ENCODE data around the gene CKMT2. TPM values are rescaled to one million over a fixed set of nuclear protein-coding genes. Genes with fewer than 3 reads are reported as not detected.
A peak's percentile ranks its signal among the peaks of the same experiment; 100 is the strongest.

Gene CKMT2
- 0.51 and 0.56 TPM in 2 replicates for total RNA-seq

DNA sequence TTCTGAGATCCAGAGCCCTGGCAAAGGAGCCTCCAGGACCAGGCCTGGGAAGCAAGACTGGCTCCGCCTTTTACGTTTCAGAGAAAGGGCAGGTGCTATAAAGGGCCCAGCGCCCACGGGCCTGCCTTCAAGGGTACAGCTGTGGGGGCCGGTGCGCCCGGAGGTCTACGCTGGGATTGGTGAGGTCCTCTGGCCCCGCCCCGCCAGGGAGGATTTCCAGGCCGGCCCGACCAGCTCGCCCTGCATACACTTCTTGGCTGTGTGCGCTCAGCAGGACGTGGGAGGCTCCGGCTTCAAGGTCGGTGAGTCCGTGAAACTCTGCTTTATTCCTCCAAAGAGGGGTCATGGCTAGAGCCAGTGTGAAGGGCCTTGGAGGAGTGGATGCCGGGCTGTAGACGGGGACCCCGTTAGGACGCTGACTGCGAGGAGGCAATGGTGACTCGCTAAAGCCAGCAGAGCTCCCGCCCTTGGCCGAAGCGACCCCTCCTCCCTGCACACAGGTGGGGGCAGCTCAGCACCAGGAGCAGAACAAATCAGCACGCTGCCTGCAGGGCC lies at the start of gene CKMT2:
TSS of gene CKMT2 (plus strand) at position 243 of the 555 bp plus-strand sequence. CDS start 17,811 bp downstream, outside the sequence.
- peak; percentile 61 for DNase-seq

GRCh38 chr5:81183811-81184748 lies 49.0 kb upstream of the CKMT2 start:
- DNase-seq, result no peak

DNA sequence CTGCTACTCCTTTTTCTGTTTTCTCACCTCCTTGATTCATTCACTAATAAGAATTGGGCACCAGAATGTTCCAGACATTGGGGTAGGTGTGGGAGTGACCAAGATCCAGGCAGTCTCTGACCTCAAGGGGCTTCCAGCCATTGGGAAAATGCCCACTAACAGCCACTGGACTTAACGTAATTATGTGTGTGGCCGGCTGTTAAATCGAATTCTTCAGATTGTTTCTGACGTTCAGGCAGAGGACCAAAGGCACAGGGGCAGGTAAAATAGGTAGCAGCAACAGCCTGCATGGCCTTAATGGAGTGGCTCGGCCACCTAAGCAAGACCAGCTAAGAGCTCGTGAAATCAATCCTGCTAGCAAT lies 48.4 kb upstream of the CKMT2 start:
- DNase-seq, result no peak

DNA sequence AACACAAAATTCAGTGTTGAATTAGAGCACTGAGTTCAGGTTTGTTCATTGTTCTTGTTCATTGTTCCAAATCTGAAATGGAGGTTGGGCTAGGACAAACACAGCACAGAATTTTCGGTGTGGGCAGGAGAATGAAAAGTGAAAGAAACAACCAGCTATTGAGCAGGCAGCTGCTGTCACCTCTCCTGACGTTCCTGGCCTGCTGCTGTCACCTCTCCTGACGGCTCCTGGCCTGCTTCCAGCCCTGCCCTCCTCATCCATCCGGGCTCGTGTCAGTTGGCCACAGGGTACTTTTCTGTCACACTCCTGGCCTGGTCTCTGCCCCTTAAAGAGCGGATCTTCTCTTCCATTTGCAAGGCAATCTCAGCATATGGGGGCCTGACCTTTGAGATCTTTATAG lies 45.2 kb upstream of the CKMT2 start:
- no peak for DNase-seq

- no peak for DNase-seq
Measured at GRCh38 chr5:81188962-81189361, 44.2 kb upstream of the CKMT2 start.

DNA sequence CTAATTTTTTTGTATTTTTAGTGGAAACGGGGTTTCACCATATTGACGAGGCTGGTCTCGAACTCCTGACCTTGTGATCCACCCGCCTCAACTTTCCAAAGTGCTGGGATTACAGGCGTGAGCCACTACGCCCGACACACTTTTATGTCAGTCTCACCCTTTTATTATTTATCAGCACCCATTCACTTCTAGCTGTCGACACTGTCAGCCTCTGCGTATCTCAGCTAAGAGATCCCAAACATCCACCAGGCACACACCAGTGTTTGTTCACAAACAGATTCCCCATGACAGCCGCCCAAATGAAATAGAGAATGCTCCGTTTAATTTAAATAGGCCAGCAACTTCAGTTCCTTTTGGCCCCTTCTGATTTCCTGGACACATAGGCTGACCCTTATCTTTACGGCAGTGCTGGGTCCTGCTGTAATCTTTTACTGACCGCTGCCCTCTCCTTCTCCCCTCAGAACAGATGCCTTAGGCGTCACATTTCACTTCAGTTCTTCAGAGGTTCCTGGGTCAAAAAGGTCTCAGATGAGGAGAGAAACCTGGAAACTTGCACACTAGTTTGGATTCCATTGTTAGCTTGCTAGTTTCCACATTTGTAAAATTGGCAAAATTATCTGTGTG lies 43.1 kb upstream of the CKMT2 start:
- no peak for DNase-seq

- no peak for DNase-seq
Measured at GRCh38 chr5:81191726-81192372, 41.3 kb upstream of the CKMT2 start.

DNA sequence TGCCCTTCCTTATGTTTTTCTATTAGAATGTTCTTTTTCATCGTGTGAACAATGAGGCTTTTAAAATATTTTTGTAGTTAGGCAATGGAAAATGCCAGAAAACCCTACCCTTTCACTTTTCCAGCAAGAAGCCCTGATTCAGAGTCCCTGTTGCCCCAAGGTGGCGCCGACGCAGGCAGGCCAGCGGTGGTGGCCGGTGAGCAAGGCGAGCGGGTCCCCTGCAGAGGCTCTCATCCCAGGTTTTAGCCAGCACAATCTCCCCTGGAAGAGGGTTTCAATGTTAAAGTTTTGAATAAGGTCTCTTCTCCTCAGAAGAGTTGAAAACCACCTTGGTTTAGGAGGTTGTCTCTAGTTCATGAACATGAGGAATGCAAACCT lies 40.8 kb upstream of the CKMT2 start:
- no peak for DNase-seq

GRCh38 chr5:81194633-81195334 lies 38.3 kb upstream of the CKMT2 start:
- DNase-seq, result peak; percentile 83

DNA sequence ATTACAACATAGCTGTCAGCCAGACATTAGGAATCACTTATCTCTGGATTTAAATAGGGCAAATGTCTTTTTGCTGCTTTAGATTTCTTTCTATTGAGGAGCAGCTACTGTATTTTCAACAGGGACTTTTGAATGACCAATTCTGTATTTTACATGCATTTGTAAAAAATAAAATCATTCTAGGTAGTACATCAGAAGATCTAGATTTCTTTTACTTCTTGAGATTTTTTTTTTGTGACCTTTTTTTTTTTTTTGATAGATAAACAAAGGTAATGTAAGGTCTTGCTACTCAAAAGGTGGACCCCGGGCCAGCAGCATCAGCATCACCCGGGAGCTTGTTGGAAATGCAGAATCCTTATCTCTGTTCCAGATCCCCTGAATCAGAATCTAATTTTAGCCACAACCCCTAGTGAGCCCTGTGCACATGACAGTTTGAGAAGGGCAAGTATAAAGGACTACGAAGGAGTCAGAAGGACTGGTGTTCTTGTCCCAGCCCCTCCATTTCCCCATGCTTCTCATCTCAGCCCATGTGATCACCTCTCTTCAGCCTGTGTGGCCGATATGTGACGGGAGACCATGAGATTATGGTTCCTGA lies 37.7 kb upstream of the CKMT2 start:
- no peak for DNase-seq

GRCh38 chr5:81202655-81203054 lies 30.5 kb upstream of the CKMT2 start:
- DNase-seq, result no peak

- DNase-seq, result no peak
Measured at GRCh38 chr5:81203729-81204128, 29.4 kb upstream of the CKMT2 start.

GRCh38 chr5:81204205-81204604 lies 28.9 kb upstream of the CKMT2 start:
- DNase-seq, result no peak

DNA sequence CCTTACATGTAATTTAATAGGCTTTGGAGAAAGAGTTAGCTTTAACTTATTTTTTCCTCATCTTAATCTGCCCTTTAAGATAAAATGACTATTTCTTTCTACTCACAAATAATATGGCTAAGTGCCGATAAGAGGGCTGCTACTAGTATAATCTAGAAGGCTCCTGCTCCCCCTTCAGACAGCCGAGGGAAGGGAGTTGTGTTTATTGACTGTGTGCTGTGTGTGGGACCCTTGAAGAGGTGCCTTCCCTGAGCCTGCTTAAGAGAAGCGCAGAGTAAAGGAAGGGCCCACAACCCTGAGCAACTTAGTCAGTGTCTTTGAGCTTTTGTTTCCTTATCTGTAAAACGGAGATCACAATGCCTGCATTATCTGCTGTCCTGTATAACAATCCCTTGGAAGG lies 28.1 kb upstream of the CKMT2 start:
- no peak for DNase-seq

GRCh38 chr5:81207009-81207408 lies 26.1 kb upstream of the CKMT2 start:
- DNase-seq, result no peak

- no peak for DNase-seq
Measured at GRCh38 chr5:81208904-81209303, 24.2 kb upstream of the CKMT2 start.

- no peak for DNase-seq
Measured at GRCh38 chr5:81209386-81209785, 23.7 kb upstream of the CKMT2 start.

- no peak for DNase-seq
Measured at GRCh38 chr5:81209869-81210493, 23.1 kb upstream of the CKMT2 start.

DNA sequence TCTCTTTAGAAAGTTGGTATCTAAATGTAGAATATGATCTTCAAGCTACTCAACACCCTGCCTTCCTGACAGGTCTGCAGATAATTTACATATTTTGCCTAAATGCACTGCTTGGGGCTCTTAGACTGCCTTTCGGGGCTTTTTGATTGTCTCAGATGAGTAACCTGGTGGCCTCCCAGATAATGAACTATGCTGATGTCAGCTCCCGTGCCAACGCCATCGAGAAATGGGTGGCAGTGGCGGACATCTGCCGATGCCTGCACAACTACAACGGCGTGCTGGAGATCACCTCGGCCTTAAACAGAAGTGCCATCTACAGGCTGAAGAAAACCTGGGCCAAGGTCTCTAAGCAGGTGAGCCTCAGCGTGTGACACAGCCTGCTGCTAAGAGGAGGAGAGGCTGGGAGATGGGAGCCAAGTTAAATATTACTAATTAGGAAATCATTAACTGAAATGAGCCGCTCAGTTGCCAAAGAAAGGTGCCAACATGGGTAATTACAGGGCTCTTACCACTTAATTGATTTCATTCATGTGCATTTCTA lies 20.8 kb upstream of the CKMT2 start:
- DNase-seq, result no peak

DNA sequence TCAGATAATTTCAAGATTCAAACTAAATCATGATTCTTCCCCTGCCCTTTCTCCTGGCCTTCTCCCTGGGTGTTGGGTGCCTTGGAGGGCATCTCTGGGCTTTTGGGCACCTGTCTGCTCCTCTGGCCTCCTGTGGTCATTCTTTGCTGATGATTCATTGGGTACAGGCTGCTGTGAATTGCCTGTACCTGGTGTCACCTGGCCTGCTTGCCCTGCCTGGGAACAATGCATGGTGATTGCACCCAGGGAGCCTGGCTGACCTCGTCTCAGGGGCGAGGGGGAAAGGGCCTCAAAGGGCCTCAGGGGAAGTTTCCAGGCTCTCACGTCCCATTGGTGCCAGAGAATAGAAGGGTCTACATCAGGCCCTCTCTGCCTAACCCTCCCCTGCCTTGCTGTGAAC lies 20.1 kb upstream of the CKMT2 start:
- DNase-seq, result no peak

GRCh38 chr5:81214848-81215247 lies 18.3 kb upstream of the CKMT2 start:
- no peak for DNase-seq

- no peak for DNase-seq
Measured at GRCh38 chr5:81216152-81216551, 17.0 kb upstream of the CKMT2 start.

All from dermis blood vessel endothelial cell (primary cell).